Activated CD8-positive, alpha-beta memory T cell treated with anti-CD3 and anti-CD28 coated beads, Interleukin-2, amount 50 U/mL, for 48 hours (primary cell): Measurements from ENCODE around the gene CENPT.
A peak's percentile ranks its signal among the peaks of the same experiment; 100 is the strongest.

Experiments
- DNase-seq: peaks from one replicate; pipeline ENCODE4 v3.0.0-alpha.2; 2020

The CENPT gene

DNA sequence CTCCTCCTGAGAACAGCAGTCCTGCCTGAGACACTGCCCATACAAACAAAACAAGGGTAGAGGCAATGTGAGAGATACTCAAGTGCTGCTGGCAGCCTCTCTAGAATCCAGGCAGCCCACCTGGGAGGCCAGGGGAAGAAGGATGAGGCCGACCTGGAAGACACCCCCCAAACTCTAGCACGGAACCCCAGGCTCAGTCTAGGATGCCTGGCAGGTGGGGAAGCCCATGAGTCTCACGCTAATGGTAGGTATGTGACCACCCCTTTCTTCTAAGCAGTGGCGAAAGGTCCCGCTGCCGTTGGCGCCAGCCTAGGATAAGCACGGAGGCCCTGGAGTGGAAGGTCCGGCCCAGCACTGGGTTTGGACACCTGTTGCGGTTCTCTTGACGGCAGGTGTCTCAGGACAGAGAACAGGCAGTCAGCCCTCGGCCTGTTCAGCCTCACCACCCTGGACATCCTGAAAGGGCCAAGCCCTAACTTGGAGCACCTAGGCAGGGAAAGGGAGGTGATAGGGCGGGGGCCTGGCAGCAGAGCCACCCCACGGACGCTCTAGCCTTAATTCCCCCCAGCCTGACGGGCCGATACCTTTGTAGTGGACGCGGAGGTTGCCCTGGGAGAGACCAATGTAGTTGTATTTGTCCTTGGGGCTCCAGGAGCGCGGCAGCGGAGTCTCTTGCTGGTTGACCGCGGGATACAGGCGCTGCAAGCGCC, 41.6 kb downstream of the CENPT start:
- peak; percentile 59 for DNase-seq

DNA sequence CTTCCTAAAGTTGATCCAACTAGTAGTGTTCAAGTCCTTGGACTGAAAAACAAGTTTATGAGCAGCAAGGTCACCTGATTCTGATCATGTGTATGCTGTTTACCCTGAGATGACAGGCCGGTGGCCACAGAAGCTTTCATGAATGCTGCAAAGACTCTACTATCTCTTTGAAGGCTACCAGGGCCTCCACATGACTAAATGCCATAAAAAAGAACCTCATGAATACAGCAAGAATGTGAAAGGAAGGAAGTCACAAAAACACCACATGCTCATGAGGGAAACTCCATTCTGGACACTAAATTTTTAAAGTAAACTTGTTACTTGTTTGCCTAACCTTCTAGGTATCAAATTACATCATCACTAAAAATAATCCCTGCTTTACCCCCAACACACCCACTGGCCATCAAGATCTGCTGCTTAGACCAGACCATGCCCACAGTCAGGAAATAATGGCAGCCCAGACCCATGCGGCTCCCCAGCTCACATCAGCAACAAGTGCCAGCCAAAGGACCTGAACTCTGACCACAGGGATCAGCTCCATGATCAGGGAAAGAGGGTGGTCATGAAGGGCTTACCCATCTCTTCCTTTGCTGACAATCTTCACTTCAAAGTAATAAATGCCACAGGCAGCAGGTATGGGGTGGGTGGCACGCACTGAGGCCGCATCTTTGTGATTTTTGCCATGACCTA, 42.5 kb downstream of the CENPT start:
- DNase-seq, result no peak

GRCh38 chr16:67803894-67804293, 43.6 kb downstream of the CENPT start:
- no peak for DNase-seq

DNA sequence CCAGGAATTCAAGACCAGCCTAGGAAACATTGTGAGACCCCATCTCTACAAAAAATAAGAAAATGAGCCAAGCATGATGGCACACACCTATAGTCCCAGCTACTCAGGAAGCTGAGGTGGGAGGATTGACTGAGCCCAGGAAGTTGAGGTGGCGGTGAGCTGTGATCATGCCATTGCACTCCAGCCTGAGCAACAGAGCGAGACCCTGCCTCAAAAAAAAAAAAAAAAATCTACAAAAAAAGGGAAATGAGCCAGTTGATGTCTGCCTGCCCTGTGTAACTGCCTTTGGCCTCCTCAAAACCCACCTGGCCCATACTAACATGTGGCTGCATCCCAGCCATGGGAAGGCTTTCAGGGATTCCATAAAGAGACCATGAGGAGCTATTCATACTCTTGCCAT, 45.6 kb downstream of the CENPT start:
- DNase-seq, result no peak

- no peak for DNase-seq
Observed at GRCh38 chr16:67801241-67801640, 46.3 kb downstream of the CENPT start.

GRCh38 chr16:67800338-67800926, 47.1 kb downstream of the CENPT start:
- DNase-seq, result no peak

GRCh38 chr16:67796099-67796718, 51.3 kb downstream of the CENPT start:
- no peak for DNase-seq

- no peak for DNase-seq
Observed at GRCh38 chr16:67790071-67790470, 57.4 kb downstream of the CENPT start.

DNA sequence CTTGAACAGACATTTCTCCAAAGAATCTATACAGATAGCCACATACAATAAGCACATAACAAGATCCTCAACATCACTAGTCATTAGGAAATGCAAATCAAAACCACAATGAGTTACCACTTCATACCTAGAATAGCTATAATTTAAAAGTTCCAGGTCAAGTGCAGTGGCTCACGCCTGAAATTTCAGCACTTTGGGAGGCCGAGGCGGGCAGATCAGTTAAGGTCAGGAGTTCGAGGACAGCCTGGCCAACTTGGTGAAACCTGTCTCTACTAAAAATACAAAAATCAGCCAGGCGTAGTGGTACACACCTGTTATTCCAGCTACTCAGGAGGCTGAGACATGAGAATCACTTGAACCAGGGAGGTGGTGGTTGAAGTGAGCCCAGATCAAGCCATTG, 61.0 kb downstream of the CENPT start:
- no peak for DNase-seq

GRCh38 chr16:67783353-67783725, 64.2 kb downstream of the CENPT start:
- no peak for DNase-seq

- no peak for DNase-seq
Observed at GRCh38 chr16:67782567-67783352, 64.7 kb downstream of the CENPT start.

DNA sequence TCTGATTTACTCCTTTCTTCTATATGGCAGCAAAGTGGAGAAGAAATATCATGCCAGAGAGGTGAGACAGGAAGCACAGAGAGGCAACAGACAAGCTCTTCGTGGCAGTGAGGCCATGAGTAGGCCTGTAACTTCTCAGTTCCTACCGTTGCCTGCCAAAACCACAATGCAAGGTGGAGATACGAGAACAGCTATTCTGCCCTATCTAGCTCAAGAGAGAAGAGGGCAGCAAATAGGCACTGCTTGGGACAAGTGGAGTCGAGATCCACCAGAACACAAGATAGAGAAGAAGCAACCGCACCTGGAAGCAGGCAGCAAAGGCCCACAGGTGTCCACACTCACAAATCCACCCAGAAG, 66.0 kb downstream of the CENPT start:
- DNase-seq, result no peak

GRCh38 chr16:67780847-67781564, 66.5 kb downstream of the CENPT start:
- no peak for DNase-seq

DNA sequence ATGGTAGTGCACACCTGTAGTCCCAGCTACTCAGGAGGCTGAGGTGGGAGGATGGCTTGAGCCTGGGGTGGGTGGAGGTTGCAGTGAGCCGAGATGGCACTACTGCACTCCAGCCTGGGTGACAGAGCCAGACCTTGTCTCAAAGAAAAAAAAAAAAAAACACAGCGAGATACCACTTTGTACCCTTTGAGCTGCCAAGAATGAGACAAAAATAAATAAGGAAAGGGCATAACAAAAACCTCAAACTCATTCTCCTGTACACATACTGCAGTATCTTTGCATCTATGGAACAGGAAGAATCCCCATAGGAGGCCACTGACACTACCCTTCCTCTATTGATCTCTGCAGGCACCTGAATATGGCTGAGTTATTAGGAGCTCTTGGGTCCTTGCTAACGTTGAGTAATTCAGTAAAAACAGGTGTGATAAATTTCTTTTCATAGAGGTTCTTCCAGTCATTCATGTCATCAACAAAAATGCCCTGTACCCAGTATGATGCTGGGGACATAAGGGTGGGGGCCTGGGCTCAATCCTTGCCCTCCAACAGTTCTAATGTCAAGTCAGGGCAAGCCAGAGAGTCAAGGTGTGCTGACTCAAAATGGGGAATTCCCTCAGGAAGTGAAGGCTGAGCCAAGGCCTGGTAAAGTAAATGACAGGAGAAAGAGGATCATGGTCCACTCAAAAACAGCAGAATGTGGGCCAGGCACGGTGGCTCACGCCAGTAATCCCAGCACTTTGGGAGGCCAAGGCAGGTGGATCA, 68.1 kb downstream of the CENPT start:
- DNase-seq, result no peak
